GM21723 (cell line): ENCODE data around the gene DIPK1C.

Experiments
- ATAC-seq: cut with Tn5 transposase; IDR thresholded peaks from one replicate; pipeline ENCODE4 v1.9.1; 2021; ENCODE audit warnings: mild to moderate bottlenecking, moderate library complexity; ENCODE audit not compliant: unreplicated experiment

The DIPK1C gene

GRCh38 chr18:74392323-74392722 is 64.8 kb downstream of the DIPK1C start:
- no peak for ATAC-seq

- ATAC-seq = no peak
Observed at GRCh38 chr18:74390900-74391299, 66.2 kb downstream of the DIPK1C start.

- ATAC-seq = no peak
Observed at GRCh38 chr18:74389991-74390390, 67.1 kb downstream of the DIPK1C start.

- ATAC-seq = no peak
Observed at GRCh38 chr18:74389171-74389927, 67.8 kb downstream of the DIPK1C start.

GRCh38 chr18:74388227-74388626 is 68.9 kb downstream of the DIPK1C start:
- ATAC-seq = no peak

GRCh38 chr18:74387383-74387782 is 69.7 kb downstream of the DIPK1C start:
- no peak for ATAC-seq
